Lung (tissue), 12 donors: ENCODE results near the gene LRRC53. TPM values are rescaled to one million over a fixed set of nuclear protein-coding genes. Genes with fewer than 3 reads are reported as not detected.
A peak's percentile ranks its signal among the peaks of the same experiment; 100 is the strongest.

Experiments
- ATAC-seq: fragments of 200-7000 bp; cut with Tn5 transposase; one replicate; pipeline ENCODE4 v1.9.1; 2020; ENCODE audit warnings: moderate number of reproducible peaks; ENCODE audit not compliant: insufficient read depth, low FRiP score
- DNase-seq, 3 donors: peaks; one replicate each; pipeline ENCODE4 v3.0.0-alpha.2; 2013 to 2017
- H3K27ac ChIP-seq, 2 donors: one replicate each; pipeline ENCODE4 v1.5.1; 2013; ENCODE audit warnings: mild to moderate bottlenecking in 2 of 2, moderate library complexity in 2 of 2, control low read depth in 1 of 2, inconsistent platforms in 1 of 2, low read depth in 1 of 2, low read length in 1 of 2
- H3K27me3 ChIP-seq, 3 donors: one replicate each; pipeline ENCODE4 v1.5.1; 2013; ENCODE audit warnings: low read length in 2 of 3; ENCODE audit not compliant: control insufficient read depth in 3 of 3, insufficient read depth in 3 of 3
- H3K36me3 ChIP-seq, 4 donors: one replicate each; pipeline ENCODE4 v1.5.1; 2013; ENCODE audit warnings: low read length in 4 of 4, mild to moderate bottlenecking in 1 of 4, moderate library complexity in 1 of 4; ENCODE audit not compliant: control insufficient read depth in 4 of 4, insufficient read depth in 4 of 4
- H3K4me1 ChIP-seq, 5 donors: one replicate each; pipeline ENCODE4 v1.5.1; 2013; ENCODE audit warnings: low read length in 5 of 5, mild to moderate bottlenecking in 2 of 5, moderate library complexity in 1 of 5; ENCODE audit not compliant: control insufficient read depth in 5 of 5, insufficient read depth in 5 of 5
- H3K4me3 ChIP-seq: one replicate; pipeline ENCODE4 v1.5.1; 2013; ENCODE audit warnings: mild to moderate bottlenecking, control low read depth, moderate library complexity
- H3K9ac ChIP-seq, 2 donors: one replicate each; pipeline ENCODE4 v1.5.1; 2013; ENCODE audit warnings: low read length in 2 of 2, control low read depth in 1 of 2; ENCODE audit not compliant: insufficient read depth in 1 of 2
- H3K9me3 ChIP-seq, 4 donors: one replicate each; pipeline ENCODE4 v1.5.1; 2013; ENCODE audit warnings: low read length in 3 of 4, mild to moderate bottlenecking in 1 of 4, moderate library complexity in 1 of 4; ENCODE audit not compliant: control insufficient read depth in 4 of 4, insufficient read depth in 3 of 4
- WGBS, 2 donors: extraction: QIAGEN DNeasy Blood & Tissue Kit; methylation state at CpG; one replicate each; pipeline ENCODE4 v1.1.7; 2013; 5-methylcytosine and 5-hydroxymethylcytosine counted together
- polyA plus RNA-seq, 2 donors: library from polyadenylated mRNA; stranded (reverse); fragments of 200-250 nt; gene quantifications; one replicate each; pipeline ENCODE4 v1.2.1, GENCODE V29; 2013
- total RNA-seq, 2 donors: library from RNA; depleted of rRNA in 1 of 2; stranded (reverse); fragments of >200 nt in 1 of 2; gene quantifications; one replicate each; pipeline ENCODE4 v1.2.1, GENCODE V29; 2014 to 2021
- TF ChIP-seq, protein P1 (sequence below): IDR thresholded peaks from 2 replicates; pipeline ENCODE4 v1.5.1; 2012; ENCODE audit warnings: mild to moderate bottlenecking; ENCODE audit errors: control extremely low read depth, extremely low read depth
- donor health status: control.
- donor health status: control.
- donor health status: Bipolar disorder and iron deficiency.
- donor health status: healthy.
- donor health status: DM: yes; HTN: yes; CAD: no.

The LRRC53 gene
- total and polyA plus RNA-seq, 4 donors = not detected

- Histone ChIP-seq H3K9me3 (no peaks in the 10 kb centered on the region), H3K4me1 (peaks cover 0 to 4% (median 0%) of the 10 kb centered on the region in 5 donors), H3K36me3 (no peaks in the 10 kb centered on the region), H3K4me3 (no peak overlapping the region), H3K27ac (no peak overlapping the region), H3K27me3 (peaks cover 0 to 2% (median 0%) of the 10 kb centered on the region in 3 donors), H3K9ac (no peak overlapping the region)
- TF ChIP-seq, protein P1, sequence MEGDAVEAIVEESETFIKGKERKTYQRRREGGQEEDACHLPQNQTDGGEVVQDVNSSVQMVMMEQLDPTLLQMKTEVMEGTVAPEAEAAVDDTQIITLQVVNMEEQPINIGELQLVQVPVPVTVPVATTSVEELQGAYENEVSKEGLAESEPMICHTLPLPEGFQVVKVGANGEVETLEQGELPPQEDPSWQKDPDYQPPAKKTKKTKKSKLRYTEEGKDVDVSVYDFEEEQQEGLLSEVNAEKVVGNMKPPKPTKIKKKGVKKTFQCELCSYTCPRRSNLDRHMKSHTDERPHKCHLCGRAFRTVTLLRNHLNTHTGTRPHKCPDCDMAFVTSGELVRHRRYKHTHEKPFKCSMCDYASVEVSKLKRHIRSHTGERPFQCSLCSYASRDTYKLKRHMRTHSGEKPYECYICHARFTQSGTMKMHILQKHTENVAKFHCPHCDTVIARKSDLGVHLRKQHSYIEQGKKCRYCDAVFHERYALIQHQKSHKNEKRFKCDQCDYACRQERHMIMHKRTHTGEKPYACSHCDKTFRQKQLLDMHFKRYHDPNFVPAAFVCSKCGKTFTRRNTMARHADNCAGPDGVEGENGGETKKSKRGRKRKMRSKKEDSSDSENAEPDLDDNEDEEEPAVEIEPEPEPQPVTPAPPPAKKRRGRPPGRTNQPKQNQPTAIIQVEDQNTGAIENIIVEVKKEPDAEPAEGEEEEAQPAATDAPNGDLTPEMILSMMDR = no peak
- ATAC-seq (no peak), DNase-seq (no peak)
- WGBS, 2 donors = 73 to 78% methylated on average over 2 of the region's 2 CpGs
Measured at GRCh38 chr1:74478979-74479378, 33.4 kb downstream of the LRRC53 start.

DNA sequence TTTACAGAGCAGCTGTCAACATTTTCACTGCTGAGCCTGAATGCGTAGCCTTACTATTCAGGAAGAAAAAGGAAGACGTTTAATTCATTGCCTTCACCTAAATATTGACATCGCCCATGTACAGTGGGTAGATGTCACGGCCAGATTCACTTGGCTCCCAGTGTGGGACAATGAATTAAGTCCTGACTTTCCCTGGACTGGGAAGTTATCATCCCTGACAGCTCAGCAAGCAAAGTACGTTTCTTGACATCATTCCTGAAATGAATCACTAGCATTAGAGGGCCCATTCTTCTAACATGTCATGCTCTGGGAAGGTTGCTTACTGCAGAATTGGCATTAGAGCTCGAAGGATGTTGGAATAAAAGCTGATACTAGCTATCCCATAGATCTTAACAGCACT, 37.8 kb downstream of the LRRC53 start:
- WGBS, 2 donors = 74 to 82% methylated on average over 6 of the region's 6 CpGs
- no peak for ATAC-seq
- TF ChIP-seq, protein P1 = no peak
- H3K4me3 ChIP-seq = no peak overlapping the region
- no peak overlapping the region for H3K9ac ChIP-seq
- H3K27me3 ChIP-seq = peaks cover 0 to 2% (median 0%) of the 10 kb centered on the region in 3 donors
- H3K4me1 ChIP-seq = peaks cover 0 to 8% (median 0%) of the 10 kb centered on the region in 5 donors
- no peaks in the 10 kb centered on the region for H3K36me3 ChIP-seq
- H3K9me3 ChIP-seq = no peaks in the 10 kb centered on the region
- no peak for DNase-seq
- H3K27ac ChIP-seq = peak overlapping the region in 1 of 2 donors; percentile 41

- H3K4me1 ChIP-seq = peaks cover 0 to 8% (median 0%) of the 10 kb centered on the region in 5 donors
- H3K27ac ChIP-seq = peak overlapping the region in 1 of 2 donors; percentile 84
- no peaks in the 10 kb centered on the region for H3K36me3 ChIP-seq
- ATAC-seq = no peak
- no peak for DNase-seq
- no peaks in the 10 kb centered on the region for H3K27me3 ChIP-seq
- H3K9me3 ChIP-seq = no peaks in the 10 kb centered on the region
- H3K4me3 ChIP-seq = no peak overlapping the region
- H3K9ac ChIP-seq = no peak overlapping the region
- 60 to 69% methylated on average over 3 of the region's 3 CpGs for WGBS, 2 donors
- TF ChIP-seq, protein P1 = no peak
Measured at GRCh38 chr1:74471470-74471869, 40.9 kb downstream of the LRRC53 start.

DNA sequence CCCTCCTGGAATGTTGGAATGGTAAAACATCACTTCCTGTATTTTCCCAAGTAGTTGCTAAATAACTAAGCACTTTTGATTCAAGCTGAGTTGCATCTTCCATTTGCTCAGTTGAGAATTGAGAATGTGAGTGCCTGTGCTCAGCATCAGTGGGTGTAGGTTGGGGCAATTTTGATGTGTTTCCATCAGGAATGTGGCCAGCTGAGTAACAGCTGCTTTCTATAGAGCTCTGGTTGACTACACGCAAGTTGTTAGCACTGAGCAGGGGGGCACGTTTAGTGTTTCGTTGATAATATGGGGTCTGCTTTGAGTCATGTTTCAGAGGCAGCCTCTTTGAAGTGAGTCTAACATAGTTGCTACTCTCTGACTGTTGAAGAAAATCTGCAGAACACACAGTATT, 41.5 kb downstream of the LRRC53 start:
- Histone ChIP-seq H3K36me3 (no peaks in the 10 kb centered on the region), H3K4me1 (peaks cover 0 to 9% (median 0%) of the 10 kb centered on the region in 5 donors), H3K27me3 (no peaks in the 10 kb centered on the region), H3K9me3 (no peaks in the 10 kb centered on the region), H3K4me3 (no peak overlapping the region), H3K9ac (no peak overlapping the region), H3K27ac (peak overlapping the region; percentile 17 to 84)
- TF ChIP-seq, protein P1 = no peak
- ATAC-seq = no peak
- 36 to 39% methylated on average over 3 of the region's 3 CpGs for WGBS, 2 donors
- DNase-seq = peak in 2 of 3 donors; percentile 6 to 14
